NB4 (cell line): Measurements from ENCODE around the gene NOB1.

Experiments used
- DNase-seq: peaks from one replicate; pipeline ENCODE4 v3.0.0; 2010; ENCODE audit warnings: low read depth
- H3K4me3 ChIP-seq: one replicate; pipeline ENCODE4 v1.5.1; 2011; ENCODE audit warnings: mild to moderate bottlenecking, low read depth, low read length, moderate library complexity
- MYC ChIP-seq: IDR thresholded peaks from 2 replicates; pipeline ENCODE4 v1.6.1; 2011; ENCODE audit warnings: low read depth, low read length
- POLR2A ChIP-seq: IDR thresholded peaks from 2 replicates; pipeline ENCODE4 v1.6.1; 2011; ENCODE audit warnings: mild to moderate bottlenecking; ENCODE audit not compliant: insufficient read length; ENCODE audit errors: extremely low read depth
- TF ChIP-seq, protein P1 (sequence below): IDR thresholded peaks from 2 replicates; pipeline ENCODE4 v1.6.1; 2011; ENCODE audit warnings: low read depth, low read length
- TF ChIP-seq, protein P2 (sequence below): IDR thresholded peaks from one replicate; pipeline ENCODE4 v1.5.1; 2012; ENCODE audit warnings: low read depth, low read length

NOB1 gene

DNA sequence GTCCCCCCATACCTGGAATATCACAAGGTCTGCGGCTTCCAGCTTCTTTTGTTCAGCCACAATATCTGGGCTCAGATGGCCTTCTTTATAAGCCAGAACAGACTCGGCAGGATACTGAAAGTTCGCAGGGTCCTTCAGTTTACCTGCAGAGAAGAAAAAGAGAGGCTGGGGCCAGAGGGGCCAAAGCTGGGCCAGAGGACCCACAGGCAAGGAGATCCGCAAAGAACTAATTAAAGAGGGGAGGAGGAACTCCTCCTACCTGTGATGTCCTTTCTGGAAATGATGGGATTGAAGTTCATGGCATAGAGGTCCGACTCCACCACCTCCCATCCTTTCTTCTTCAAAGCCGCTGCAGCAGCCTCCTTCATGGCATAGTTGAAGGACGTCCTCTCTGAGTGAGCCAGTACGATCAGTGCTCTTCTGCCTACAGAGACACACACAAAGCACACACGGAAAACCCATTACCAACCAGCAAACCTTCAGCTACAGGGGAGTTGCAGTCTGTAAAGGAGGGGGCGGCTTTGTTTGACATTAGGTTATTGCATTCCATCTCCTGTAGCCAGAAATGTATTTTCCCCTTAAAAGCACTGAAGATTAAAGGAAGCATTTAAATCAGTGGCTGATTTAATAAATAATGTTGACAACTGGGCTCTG lies 36.5 kb downstream of the NOB1 start:
- DNase-seq, result no peak
- TF ChIP-seq, protein P1, sequence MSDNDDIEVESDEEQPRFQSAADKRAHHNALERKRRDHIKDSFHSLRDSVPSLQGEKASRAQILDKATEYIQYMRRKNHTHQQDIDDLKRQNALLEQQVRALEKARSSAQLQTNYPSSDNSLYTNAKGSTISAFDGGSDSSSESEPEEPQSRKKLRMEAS, result no peak
- TF ChIP-seq, protein P2, sequence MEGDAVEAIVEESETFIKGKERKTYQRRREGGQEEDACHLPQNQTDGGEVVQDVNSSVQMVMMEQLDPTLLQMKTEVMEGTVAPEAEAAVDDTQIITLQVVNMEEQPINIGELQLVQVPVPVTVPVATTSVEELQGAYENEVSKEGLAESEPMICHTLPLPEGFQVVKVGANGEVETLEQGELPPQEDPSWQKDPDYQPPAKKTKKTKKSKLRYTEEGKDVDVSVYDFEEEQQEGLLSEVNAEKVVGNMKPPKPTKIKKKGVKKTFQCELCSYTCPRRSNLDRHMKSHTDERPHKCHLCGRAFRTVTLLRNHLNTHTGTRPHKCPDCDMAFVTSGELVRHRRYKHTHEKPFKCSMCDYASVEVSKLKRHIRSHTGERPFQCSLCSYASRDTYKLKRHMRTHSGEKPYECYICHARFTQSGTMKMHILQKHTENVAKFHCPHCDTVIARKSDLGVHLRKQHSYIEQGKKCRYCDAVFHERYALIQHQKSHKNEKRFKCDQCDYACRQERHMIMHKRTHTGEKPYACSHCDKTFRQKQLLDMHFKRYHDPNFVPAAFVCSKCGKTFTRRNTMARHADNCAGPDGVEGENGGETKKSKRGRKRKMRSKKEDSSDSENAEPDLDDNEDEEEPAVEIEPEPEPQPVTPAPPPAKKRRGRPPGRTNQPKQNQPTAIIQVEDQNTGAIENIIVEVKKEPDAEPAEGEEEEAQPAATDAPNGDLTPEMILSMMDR, result no peak
- TF ChIP-seq MYC, result no peak
- no peak for TF ChIP-seq POLR2A
- H3K4me3 ChIP-seq, result no peak overlapping the region

DNA sequence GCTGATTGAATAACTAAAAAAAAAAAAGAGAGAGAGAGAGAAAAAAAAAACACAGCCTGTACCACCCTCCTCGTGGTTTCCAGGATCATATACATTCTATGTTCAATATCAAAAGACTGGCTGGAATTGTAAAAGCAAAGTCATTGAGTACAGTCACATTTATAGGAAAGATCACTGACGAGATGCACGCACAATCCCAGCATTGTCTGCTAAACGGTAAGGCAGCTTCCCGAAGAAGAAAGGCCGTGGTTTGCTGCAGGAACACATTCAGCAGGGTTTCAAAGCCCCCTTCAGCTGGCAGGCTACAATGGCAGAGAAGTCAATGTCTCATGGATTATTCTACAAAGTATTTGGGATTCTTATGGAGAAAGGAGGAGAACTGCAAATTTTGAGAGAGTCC lies 37.7 kb downstream of the NOB1 start:
- no peak overlapping the region for H3K4me3 ChIP-seq
- TF ChIP-seq, protein P1, result no peak
- TF ChIP-seq, protein P2, result no peak
- TF ChIP-seq MYC, result no peak
- no peak for TF ChIP-seq POLR2A
- no peak for DNase-seq

DNA sequence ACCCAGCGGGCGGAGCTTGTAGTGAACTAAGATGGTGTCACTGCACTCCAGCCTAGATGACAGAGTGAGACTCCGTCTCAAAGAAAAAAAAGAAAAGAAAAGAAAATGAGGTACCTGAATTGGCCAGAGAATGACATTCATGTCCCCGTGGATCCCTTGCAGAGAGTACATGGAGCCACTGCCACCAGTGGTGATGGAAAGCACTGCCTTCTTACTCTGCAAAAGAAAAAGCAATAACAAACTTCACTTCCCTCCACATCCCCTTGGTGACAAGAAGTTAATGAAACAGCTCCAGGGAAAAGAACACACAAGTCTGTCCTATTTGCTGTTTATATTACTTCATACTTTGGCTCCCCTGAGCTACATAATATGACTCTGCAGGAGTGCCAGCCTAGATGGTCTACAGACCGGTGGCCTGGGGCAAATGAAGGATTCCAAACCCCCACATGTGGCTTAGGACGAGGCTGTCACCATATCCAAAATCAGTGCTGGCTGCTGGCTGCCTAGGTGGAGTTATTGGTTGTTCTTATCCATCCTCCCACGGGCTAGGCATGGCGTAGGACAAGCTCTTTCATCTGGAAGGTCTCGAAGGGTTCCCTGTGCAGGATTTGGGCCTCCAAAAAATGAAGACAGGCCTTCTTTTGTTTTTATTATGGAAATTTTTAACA lies 41.7 kb downstream of the NOB1 start:
- no peak overlapping the region for H3K4me3 ChIP-seq
- no peak for TF ChIP-seq MYC
- TF ChIP-seq, protein P1, result no peak
- TF ChIP-seq, protein P2, result no peak
- no peak for TF ChIP-seq POLR2A
- DNase-seq, result peak; percentile 14

- no peak for DNase-seq
- H3K4me3 ChIP-seq, result no peak overlapping the region
- TF ChIP-seq, protein P2, result no peak
- TF ChIP-seq, protein P1, result no peak
- TF ChIP-seq POLR2A (no peak), MYC (no peak)
Measured at GRCh38 chr16:69712277-69712676, 42.4 kb downstream of the NOB1 start.

DNA sequence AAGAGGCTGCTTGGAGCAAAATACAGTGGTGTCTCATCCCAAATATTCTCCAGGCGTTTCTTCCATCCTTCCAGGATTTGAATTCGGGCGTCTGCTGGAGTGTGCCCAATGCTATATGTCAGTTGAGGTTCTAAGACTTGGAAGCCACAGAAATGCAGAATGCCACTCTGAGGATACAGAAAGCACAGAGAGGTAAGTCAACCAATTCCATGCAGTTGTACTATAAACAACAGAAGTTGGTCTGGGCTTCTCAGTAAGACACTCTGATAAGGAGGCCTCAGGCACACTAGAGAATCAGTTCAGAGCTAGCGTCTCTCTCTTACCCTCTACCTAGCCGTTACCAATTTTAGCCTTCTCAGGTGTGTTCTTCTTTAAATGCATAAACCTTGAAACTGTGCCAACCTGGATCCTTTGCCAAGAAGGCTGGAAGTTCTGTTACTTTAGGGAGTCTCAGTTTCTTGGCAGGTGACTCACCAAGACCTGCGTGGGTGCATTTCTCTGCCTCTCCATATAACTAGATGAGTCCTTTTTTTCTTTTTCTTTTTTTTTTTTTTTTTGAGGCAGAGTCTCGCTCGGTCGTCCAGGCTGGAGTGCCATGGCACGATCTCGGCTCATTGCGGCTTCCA lies 43.5 kb downstream of the NOB1 start:
- no peak overlapping the region for H3K4me3 ChIP-seq
- no peak for DNase-seq
- no peak for TF ChIP-seq MYC
- TF ChIP-seq POLR2A, result no peak
- TF ChIP-seq, protein P1, result no peak
- TF ChIP-seq, protein P2, result no peak
